Psoas muscle (tissue), 8 donors: ENCODE data around the gene ALK. TPM values are rescaled to one million over a fixed set of nuclear protein-coding genes. Genes with fewer than 3 reads are reported as not detected.

Source experiments
- ATAC-seq, 4 donors: fragments of 200-7000 bp; cut with Tn5 transposase; one replicate each; pipeline ENCODE4 v1.9.1; 2020; ENCODE audit warnings: moderate library complexity in 3 of 4, mild to moderate bottlenecking in 2 of 4
- DNase-seq, 2 donors: peaks; one replicate each; pipeline ENCODE4 v3.0.0-alpha.2; 2020
- H3K27ac ChIP-seq: fragments of 200-600 bp; one replicate; pipeline ENCODE4 v1.8.0; 2022
- H3K27me3 ChIP-seq, 3 donors: fragments of 200-600 bp in 1 of 3; one replicate each; pipeline versions ENCODE4 v1.6.1 to v1.8.0; 2013 to 2022; ENCODE audit warnings: low read length in 2 of 3, mild to moderate bottlenecking in 2 of 3, moderate library complexity in 1 of 3; ENCODE audit not compliant: insufficient read depth in 3 of 3
- H3K36me3 ChIP-seq, 2 donors: fragments of 200-600 bp in 1 of 2; one replicate each; pipeline versions ENCODE4 v1.6.1 to v1.8.0; 2013 to 2022; ENCODE audit warnings: low read depth in 1 of 2, mild to moderate bottlenecking in 1 of 2, moderate library complexity in 1 of 2; ENCODE audit not compliant: insufficient read depth in 1 of 2
- H3K4me1 ChIP-seq: fragments of 200-600 bp; one replicate; pipeline ENCODE4 v1.8.0; 2022
- H3K4me3 ChIP-seq: fragments of 200-600 bp; one replicate; pipeline ENCODE4 v1.8.0; 2022; ENCODE audit warnings: mild to moderate bottlenecking
- H3K9me3 ChIP-seq: fragments of 200-600 bp; one replicate; pipeline ENCODE4 v1.8.0; 2022
- CTCF ChIP-seq: fragments of 200-600 bp; IDR thresholded peaks from one replicate; pipeline ENCODE4 v1.8.0; 2022; ENCODE audit warnings: antibody characterized with exemption
- WGBS, 3 donors: extraction: QIAGEN DNeasy Blood & Tissue Kit; methylation state at CpG; one replicate each; pipeline versions ENCODE4 v1.1.6 to v1.1.7; 2013; 5-methylcytosine and 5-hydroxymethylcytosine counted together
- intact Hi-C, 2 donors: fragments of 100-400 bp; cut with DNase I; formaldehyde crosslinking; loops; one replicate each; pipeline versions ENCODE4 v1.11.0 to v1.14.2; 2022
- polyA plus RNA-seq, 3 donors: library from polyadenylated mRNA; stranded (reverse); fragments of 200-250 nt; gene quantifications; one replicate each; pipeline ENCODE4 v1.2.3, GENCODE V29; 2013
- total RNA-seq, 4 donors: library from RNA; stranded (reverse); fragmentation: NEBNext Ultra II Directional in 2 of 4; extraction: Animal tissue kit (Norgen Biotek cat#: 25700) in 2 of 4; gene quantifications; one replicate each; pipeline versions ENCODE4 v1.2.1 to v1.2.4, GENCODE V29; 2021 to 2023
- donor health status: healthy with polysubstance abuse.
- donor health status: DM: no; HTN: no; CAD: no; lungs with moderate emphysema.
- donor health status: Bipolar disorder and iron deficiency.
- donor health status: healthy.
- donor health status: DM: yes; HTN: yes; CAD: no.
- donor health status: DM: no; HTN: no; CAD: no.
- donor health status: DM: no; HTN: no; CAD: no.
- donor health status: DM: yes; HTN: yes; CAD: no.

Gene ALK
- total and polyA plus RNA-seq, 7 donors, result 0.03 to 0.32 (median 0.08) TPM; not detected in 2

GRCh38 chr2:29459445-29460179 lies 461.8 kb downstream of the ALK start:
- Histone ChIP-seq H3K4me1 (no peaks in the 10 kb centered on the region), H3K27ac (no peak overlapping the region), H3K27me3 (no peaks in the 10 kb centered on the region), H3K36me3 (no peaks in the 10 kb centered on the region), H3K9me3 (no peaks in the 10 kb centered on the region), H3K4me3 (no peak overlapping the region)
- 78 to 83% (median 79%) methylated on average over 4 of the region's 4 CpGs for WGBS, 3 donors
- intact Hi-C loops, result no loop called here
- no peak for TF ChIP-seq CTCF
- ATAC-seq (no peak), DNase-seq (no peak)

- Histone ChIP-seq H3K9me3 (no peaks in the 10 kb centered on the region), H3K4me1 (no peaks in the 10 kb centered on the region), H3K27ac (no peak overlapping the region), H3K36me3 (no peaks in the 10 kb centered on the region), H3K27me3 (no peaks in the 10 kb centered on the region), H3K4me3 (no peak overlapping the region)
- intact Hi-C loops, result no loop called here
- TF ChIP-seq CTCF, result no peak
- no peak for ATAC-seq
- no peak for DNase-seq
Observed at GRCh38 chr2:29456429-29456828, 465.0 kb downstream of the ALK start.

GRCh38 chr2:29455200-29455860 lies 466.1 kb downstream of the ALK start:
- no peak for TF ChIP-seq CTCF
- ATAC-seq (no peak), DNase-seq (no peak)
- Histone ChIP-seq H3K36me3 (no peaks in the 10 kb centered on the region), H3K9me3 (no peaks in the 10 kb centered on the region), H3K27ac (no peak overlapping the region), H3K4me3 (no peak overlapping the region), H3K4me1 (no peaks in the 10 kb centered on the region), H3K27me3 (no peaks in the 10 kb centered on the region)
- intact Hi-C loops, result no loop called here
- 62 to 71% (median 62%) methylated on average over 6 of the region's 6 CpGs for WGBS, 3 donors

GRCh38 chr2:29452036-29452435 lies 469.4 kb downstream of the ALK start:
- no peaks in the 10 kb centered on the region for H3K27me3 ChIP-seq
- WGBS, 3 donors, result 78 to 91% (median 81%) methylated on average over 5 of the region's 5 CpGs
- no peak overlapping the region for H3K27ac ChIP-seq
- H3K36me3 ChIP-seq, result no peaks in the 10 kb centered on the region
- intact Hi-C loops, result no loop called here
- no peaks in the 10 kb centered on the region for H3K9me3 ChIP-seq
- DNase-seq (no peak), ATAC-seq (no peak)
- no peaks in the 10 kb centered on the region for H3K4me1 ChIP-seq
- TF ChIP-seq CTCF, result no peak
- H3K4me3 ChIP-seq, result no peak overlapping the region
